ENCODE results near the gene TEC. TPM values are rescaled to one million over a fixed set of nuclear protein-coding genes. Genes with fewer than 3 reads are reported as not detected.
"Not testable (repeated sequence)": the region's sequence is repeated elsewhere in the genome, so short reads cannot be mapped to it uniquely, and the experiment has no call there.

The TEC gene
- total and polyA plus RNA-seq, 9 of the 15 experiments (the other 6 are each of a cell fraction or from before 2014, with no cell fraction given) = 5.3 to 14.7 (median 8.8) TPM

DNA sequence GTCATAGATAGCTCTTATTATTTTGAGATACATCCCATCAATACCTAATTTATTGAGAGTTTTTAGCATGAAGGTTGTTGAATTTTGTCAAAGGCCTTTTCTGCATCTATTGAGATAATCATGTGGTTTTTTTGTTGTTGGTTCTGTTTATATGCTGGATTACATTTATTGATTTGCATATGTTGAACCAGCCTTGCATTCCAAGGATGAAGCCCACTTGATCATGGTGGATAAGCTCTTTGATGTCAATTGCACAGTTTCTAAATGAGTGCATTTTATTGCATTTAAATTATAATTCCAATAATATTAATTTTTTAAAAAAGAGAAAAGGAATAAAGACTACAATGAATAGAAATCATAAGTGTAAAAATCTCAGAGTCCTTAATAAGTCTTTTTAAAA is 45.1 kb upstream of the TEC start:
- H3K4me3 ChIP-seq; BruUV-seq (replicated peaks); H3K9me3 ChIP-seq (replicated peaks; ENCODE audit: control insufficient read depth, insufficient read depth, low read depth, low read length); FAIRE-seq; H3K4me2 ChIP-seq (ENCODE audit: insufficient read depth, low read length); H4K20me1 ChIP-seq (replicated peaks; ENCODE audit: control insufficient read depth, insufficient read depth, low read length); H3K4me1 ChIP-seq (replicated peaks in 1 of 2; ENCODE audit: control insufficient read depth in 2 of 2, insufficient read depth in 2 of 2, low read length in 2 of 2); CTCF ChIA-PET (ENCODE audit: low intra/inter-chr PET ratio); ATAC-seq; POLR2A ChIA-PET; H3K27ac ChIP-seq (ENCODE audit: extremely low read depth, low read depth, low read length); in situ Hi-C loops (cut with MboI); H3K9ac ChIP-seq (ENCODE audit: insufficient read depth in 1 of 2, low read depth in 2 of 2, low read length in 2 of 2); H3K9me1 ChIP-seq (ENCODE audit: control insufficient read depth, insufficient read depth, low read length); DNase-seq (ENCODE audit: extremely low read depth in 1 of 4, low spot score in 3 of 4); H3K36me3 ChIP-seq (ENCODE audit: control insufficient read depth, insufficient read depth, low read length); H3K79me2 ChIP-seq (ENCODE audit: control insufficient read depth, insufficient read depth, low read length); H2AFZ ChIP-seq (ENCODE audit: low read depth, low read length); H3K27me3 ChIP-seq (ENCODE audit: control insufficient read depth in 2 of 2, insufficient read depth in 2 of 2, low read length in 2 of 2): not testable (repeated sequence)
- intact Hi-C loops (cut with micrococcal nuclease) = loop anchor here (10.0 kb wide), 1 partner anchor 120 kb away; no protein-coding TSS in a partner anchor
- TF ChIP-seq ZNF324 (CRISPR knock-in tag; IDR thresholded peaks at IDR 0.05) = peak; percentile 90

DNA sequence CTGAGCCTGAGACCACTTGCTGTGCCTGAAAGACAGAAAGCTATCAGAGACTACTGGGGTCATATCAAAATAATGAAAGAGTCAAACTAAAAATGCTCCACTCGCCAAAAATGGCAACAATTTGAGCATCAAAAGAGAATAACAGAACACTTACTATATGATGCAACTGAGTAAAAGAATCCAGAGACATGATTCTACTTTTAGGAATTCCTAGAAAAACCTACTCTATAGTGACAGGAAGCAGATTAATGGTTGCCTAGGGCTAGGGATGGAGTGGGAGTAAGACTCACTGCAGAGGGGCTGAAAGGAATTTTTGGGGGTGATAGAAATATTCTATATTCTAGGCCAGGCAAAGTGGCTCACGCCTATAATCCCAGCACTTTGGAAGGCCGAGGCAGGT is 42.3 kb upstream of the TEC start:
- no peak overlapping the region for H3K9ac ChIP-seq (ENCODE audit: insufficient read depth in 1 of 2, low read depth in 2 of 2, low read length in 2 of 2)
- H3K4me1 ChIP-seq (replicated peaks in 1 of 2; ENCODE audit: control insufficient read depth in 2 of 2, insufficient read depth in 2 of 2, low read length in 2 of 2) = no peaks in the 10 kb centered on the region; a peak in 1 of 5 replicates
- CTCF ChIA-PET (ENCODE audit: low intra/inter-chr PET ratio) = no interaction called here
- in situ Hi-C loops (cut with MboI) (no loop called here), intact Hi-C loops (cut with micrococcal nuclease) (loop anchor here (10.0 kb wide), 1 partner anchor 123 kb away; no protein-coding TSS in a partner anchor)
- no peak for TF ChIP-seq SNRNP70 (optimal IDR thresholded peaks at IDR 0.05; ENCODE audit: low read depth, low read length)
- peak; percentile 76 for TF ChIP-seq MEIS2 (IDR thresholded peaks at IDR 0.05; ENCODE audit: partially characterized antibody)
- no peak for TF ChIP-seq CEBPG (CRISPR knock-in tag; IDR thresholded peaks at IDR 0.05)
- TF ChIP-seq CEBPG (tag; conservative IDR thresholded peaks at IDR 0.05 in 1 of 2, IDR thresholded peaks at IDR 0.05 in 1 of 2) = peak in 1 of 2 experiments; percentile 81; a peak in 2 of 4 replicates
- TF ChIP-seq, protein P1, sequence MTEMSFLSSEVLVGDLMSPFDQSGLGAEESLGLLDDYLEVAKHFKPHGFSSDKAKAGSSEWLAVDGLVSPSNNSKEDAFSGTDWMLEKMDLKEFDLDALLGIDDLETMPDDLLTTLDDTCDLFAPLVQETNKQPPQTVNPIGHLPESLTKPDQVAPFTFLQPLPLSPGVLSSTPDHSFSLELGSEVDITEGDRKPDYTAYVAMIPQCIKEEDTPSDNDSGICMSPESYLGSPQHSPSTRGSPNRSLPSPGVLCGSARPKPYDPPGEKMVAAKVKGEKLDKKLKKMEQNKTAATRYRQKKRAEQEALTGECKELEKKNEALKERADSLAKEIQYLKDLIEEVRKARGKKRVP (CRISPR knock-in tag; IDR thresholded peaks at IDR 0.05) = peak; percentile 55; the same call in 1 of the 2 replicates
- no peak for TF ChIP-seq SUPT5H (IDR thresholded peaks at IDR 0.05)
- TF ChIP-seq, protein P2, sequence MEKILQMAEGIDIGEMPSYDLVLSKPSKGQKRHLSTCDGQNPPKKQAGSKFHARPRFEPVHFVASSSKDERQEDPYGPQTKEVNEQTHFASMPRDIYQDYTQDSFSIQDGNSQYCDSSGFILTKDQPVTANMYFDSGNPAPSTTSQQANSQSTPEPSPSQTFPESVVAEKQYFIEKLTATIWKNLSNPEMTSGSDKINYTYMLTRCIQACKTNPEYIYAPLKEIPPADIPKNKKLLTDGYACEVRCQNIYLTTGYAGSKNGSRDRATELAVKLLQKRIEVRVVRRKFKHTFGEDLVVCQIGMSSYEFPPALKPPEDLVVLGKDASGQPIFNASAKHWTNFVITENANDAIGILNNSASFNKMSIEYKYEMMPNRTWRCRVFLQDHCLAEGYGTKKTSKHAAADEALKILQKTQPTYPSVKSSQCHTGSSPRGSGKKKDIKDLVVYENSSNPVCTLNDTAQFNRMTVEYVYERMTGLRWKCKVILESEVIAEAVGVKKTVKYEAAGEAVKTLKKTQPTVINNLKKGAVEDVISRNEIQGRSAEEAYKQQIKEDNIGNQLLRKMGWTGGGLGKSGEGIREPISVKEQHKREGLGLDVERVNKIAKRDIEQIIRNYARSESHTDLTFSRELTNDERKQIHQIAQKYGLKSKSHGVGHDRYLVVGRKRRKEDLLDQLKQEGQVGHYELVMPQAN (IDR thresholded peaks at IDR 0.05; ENCODE audit: borderline replicate concordance) = no peak
- TF ChIP-seq, protein P3, sequence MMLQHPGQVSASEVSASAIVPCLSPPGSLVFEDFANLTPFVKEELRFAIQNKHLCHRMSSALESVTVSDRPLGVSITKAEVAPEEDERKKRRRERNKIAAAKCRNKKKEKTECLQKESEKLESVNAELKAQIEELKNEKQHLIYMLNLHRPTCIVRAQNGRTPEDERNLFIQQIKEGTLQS (IDR thresholded peaks at IDR 0.05) = peak; percentile 43; the same call in 1 of the 2 replicates
- TF ChIP-seq, protein P3 (CRISPR knock-in tag; conservative IDR thresholded peaks at IDR 0.05) = no peak
- TF ChIP-seq ZNF668 (CRISPR knock-in tag; IDR thresholded peaks at IDR 0.05) = no peak
- peak; percentile 36; the same call in 1 of the 2 replicates for TF ChIP-seq SMAD4 (CRISPR knock-in tag; conservative IDR thresholded peaks at IDR 0.05)
- ATAC-seq = no peak
- 0 out of 2 replicates have a peak, but pooled peaks cover 2% of the 10 kb centered on the region for H3K9me3 ChIP-seq (replicated peaks; ENCODE audit: control insufficient read depth, insufficient read depth, low read depth, low read length)
- H3K9me1 ChIP-seq (ENCODE audit: control insufficient read depth, insufficient read depth, low read length) = no peaks in the 10 kb centered on the region
- no peak overlapping the region for H3K27ac ChIP-seq (ENCODE audit: extremely low read depth, low read depth, low read length)
- no peaks in the 10 kb centered on the region for H3K79me2 ChIP-seq (ENCODE audit: control insufficient read depth, insufficient read depth, low read length)
- H4K20me1 ChIP-seq (replicated peaks; ENCODE audit: control insufficient read depth, insufficient read depth, low read length) = no peaks in the 10 kb centered on the region
- no peak for FAIRE-seq
- 47% methylated on average over 3 of the region's 3 CpGs for WGBS (ENCODE audit: insufficient coverage, low coverage, missing lambda C conversion rate)
- H3K4me2 ChIP-seq (ENCODE audit: insufficient read depth, low read length) = no peak overlapping the region
- H3K36me3 ChIP-seq (ENCODE audit: control insufficient read depth, insufficient read depth, low read length) = no peaks in the 10 kb centered on the region
- no peak for DNase-seq (ENCODE audit: extremely low read depth in 1 of 4, low spot score in 3 of 4)
- no peak overlapping the region for H2AFZ ChIP-seq (ENCODE audit: low read depth, low read length)
- no TSS peak for BruUV-seq (replicated peaks)
- no peaks in the 10 kb centered on the region for H3K27me3 ChIP-seq (ENCODE audit: control insufficient read depth in 2 of 2, insufficient read depth in 2 of 2, low read length in 2 of 2)
- no peak overlapping the region for H3K4me3 ChIP-seq
- POLR2A ChIA-PET = no interaction called here

Measured in K562 (cell line).